ENCODE measurements around the gene SLFN12. TPM values are rescaled to one million over a fixed set of nuclear protein-coding genes. Genes with fewer than 3 reads are reported as not detected.

Gene SLFN12
- total RNA-seq, 2 experiments from 2014 or later = 22.6 to 31.6 TPM

GRCh38 chr17:35390663-35391062, 41.6 kb downstream of the SLFN12 start:
- H3K36me3 Mint-ChIP-seq = peaks cover 8% of the 10 kb centered on the region
- H3K4me1 Mint-ChIP-seq = no peaks in the 10 kb centered on the region
- ATAC-seq = no peak
- DNase-seq = no peak
- CTCF ChIA-PET = no interaction called here
- H3K4me3 Mint-ChIP-seq = no peak overlapping the region
- H3K27me3 Mint-ChIP-seq = peaks cover 3% of the 10 kb centered on the region
- H3K27ac Mint-ChIP-seq = no peak overlapping the region
- peaks cover 6% of the 10 kb centered on the region for H3K9me3 Mint-ChIP-seq (ENCODE audit: low read depth)

GRCh38 chr17:35390156-35390555, 42.1 kb downstream of the SLFN12 start:
- H3K27ac Mint-ChIP-seq = no peak overlapping the region
- H3K4me3 Mint-ChIP-seq = no peak overlapping the region
- peaks cover 8% of the 10 kb centered on the region for H3K36me3 Mint-ChIP-seq
- CTCF ChIA-PET = no interaction called here
- no peak for DNase-seq
- ATAC-seq = no peak
- peaks cover 5% of the 10 kb centered on the region for H3K9me3 Mint-ChIP-seq (ENCODE audit: low read depth)
- H3K27me3 Mint-ChIP-seq = peaks cover 3% of the 10 kb centered on the region
- H3K4me1 Mint-ChIP-seq = no peaks in the 10 kb centered on the region

- DNase-seq = no peak
- Mint-ChIP-seq H3K27me3 (peaks cover 3% of the 10 kb centered on the region), H3K4me1 (no peaks in the 10 kb centered on the region), H3K9me3 (ENCODE audit: low read depth) (peaks cover 12% of the 10 kb centered on the region), H3K4me3 (no peak overlapping the region), H3K27ac (no peak overlapping the region), H3K36me3 (peaks cover 15% of the 10 kb centered on the region)
- no peak for ATAC-seq
- CTCF ChIA-PET = no interaction called here
Observed at GRCh38 chr17:35387496-35387895, 44.8 kb downstream of the SLFN12 start.

- CTCF ChIA-PET = interaction anchor here (0.6 kb wide), 1 partner anchor 205 kb away, joined by 3 read pairs; no protein-coding TSS in a partner anchor
- no peak overlapping the region for H3K27ac Mint-ChIP-seq
- DNase-seq = no peak
- peaks cover 6% of the 10 kb centered on the region for H3K36me3 Mint-ChIP-seq
- no peak overlapping the region for H3K4me3 Mint-ChIP-seq
- peaks cover 4% of the 10 kb centered on the region for H3K9me3 Mint-ChIP-seq (ENCODE audit: low read depth)
- no peaks in the 10 kb centered on the region for H3K27me3 Mint-ChIP-seq
- no peak for ATAC-seq
- H3K4me1 Mint-ChIP-seq = peaks cover 20% of the 10 kb centered on the region
Observed at GRCh38 chr17:35377706-35378105, 54.6 kb downstream of the SLFN12 start.

GRCh38 chr17:35377068-35377467, 55.2 kb downstream of the SLFN12 start:
- Mint-ChIP-seq H3K36me3 (peaks cover 5% of the 10 kb centered on the region), H3K9me3 (ENCODE audit: low read depth) (peaks cover 4% of the 10 kb centered on the region), H3K4me3 (no peak overlapping the region), H3K4me1 (peaks cover 21% of the 10 kb centered on the region), H3K27me3 (no peaks in the 10 kb centered on the region), H3K27ac (no peak overlapping the region)
- CTCF ChIA-PET = no interaction called here
- DNase-seq = no peak
- no peak for ATAC-seq

- ATAC-seq (no peak), DNase-seq (no peak)
- peaks cover 29% of the 10 kb centered on the region for H3K4me1 Mint-ChIP-seq
- peaks cover 11% of the 10 kb centered on the region for H3K36me3 Mint-ChIP-seq
- peak overlapping the region; percentile 19 for H3K4me3 Mint-ChIP-seq
- peaks cover 4% of the 10 kb centered on the region for H3K9me3 Mint-ChIP-seq (ENCODE audit: low read depth)
- H3K27ac Mint-ChIP-seq = no peak overlapping the region
- H3K27me3 Mint-ChIP-seq = no peaks in the 10 kb centered on the region
- CTCF ChIA-PET = interaction anchor here (1.2 kb wide), 1 partner anchor 63 kb away, joined by 5 read pairs; no protein-coding TSS in a partner anchor
Observed at GRCh38 chr17:35376245-35376644, 56.1 kb downstream of the SLFN12 start.

- DNase-seq (no peak), ATAC-seq (no peak)
- Mint-ChIP-seq H3K27ac (peak overlapping the region; percentile 99), H3K4me1 (peaks cover 43% of the 10 kb centered on the region), H3K36me3 (peaks cover 25% of the 10 kb centered on the region), H3K4me3 (peak overlapping the region; percentile 96), H3K27me3 (no peaks in the 10 kb centered on the region), H3K9me3 (ENCODE audit: low read depth) (peaks cover 5% of the 10 kb centered on the region)
- CTCF ChIA-PET = interaction anchor here (0.8 kb wide), 1 partner anchor 158 kb away, joined by 3 read pairs; no protein-coding TSS in a partner anchor
Observed at GRCh38 chr17:35374766-35375344, 57.4 kb downstream of the SLFN12 start.

- H3K36me3 Mint-ChIP-seq = peaks cover 32% of the 10 kb centered on the region
- peak overlapping the region; percentile 99 for H3K27ac Mint-ChIP-seq
- DNase-seq = peak; percentile 75
- peaks cover 50% of the 10 kb centered on the region for H3K4me1 Mint-ChIP-seq
- CTCF ChIA-PET = interaction anchor here (0.8 to 1.4 kb wide), 5 partner anchors 59 to 165 kb away, joined by 3 to 5 read pairs (median 3); partner anchors contain the start of gene SLFN12L
- ATAC-seq = peak; percentile 58
- peak overlapping the region; percentile 96 for H3K4me3 Mint-ChIP-seq
- H3K27me3 Mint-ChIP-seq = no peaks in the 10 kb centered on the region
- H3K9me3 Mint-ChIP-seq (ENCODE audit: low read depth) = peaks cover 5% of the 10 kb centered on the region
Observed at GRCh38 chr17:35373984-35374765, 58.1 kb downstream of the SLFN12 start.

GRCh38 chr17:35373534-35373983, 58.7 kb downstream of the SLFN12 start, which contains the start of gene SLFN11:
Gene SLFN11 (minus strand): TSS chr17:35373621. CDS start chr17:35363807, 9,814 bp downstream.
- H3K4me1 Mint-ChIP-seq = peaks cover 56% of the 10 kb centered on the region
- CTCF ChIA-PET = interaction anchor here (0.8 to 2.0 kb wide), 5 partner anchors 60 to 166 kb away, joined by 3 to 5 read pairs (median 4); partner anchors contain the start of gene SLFN12L
- H3K27me3 Mint-ChIP-seq = no peaks in the 10 kb centered on the region
- H3K27ac Mint-ChIP-seq = peak within 1 kb of the TSS; percentile 99
- peak within 1 kb of the TSS; percentile 96 for H3K4me3 Mint-ChIP-seq
- H3K9me3 Mint-ChIP-seq (ENCODE audit: low read depth) = peaks cover 5% of the 10 kb centered on the region
- H3K36me3 Mint-ChIP-seq = peaks cover 38% of the 10 kb centered on the region
- DNase-seq = peak; percentile 92
- peak; percentile 84 for ATAC-seq

- ATAC-seq (peak; percentile 4), DNase-seq (peak; percentile 64)
- H3K27ac Mint-ChIP-seq = peak overlapping the region; percentile 99
- H3K27me3 Mint-ChIP-seq = no peaks in the 10 kb centered on the region
- CTCF ChIA-PET = interaction anchor here (0.8 to 2.0 kb wide), 7 partner anchors 10 to 166 kb away, joined by 3 to 6 read pairs (median 4); partner anchors contain the start of gene SLFN12L
- peaks cover 5% of the 10 kb centered on the region for H3K9me3 Mint-ChIP-seq (ENCODE audit: low read depth)
- H3K4me3 Mint-ChIP-seq = peak overlapping the region; percentile 96
- H3K4me1 Mint-ChIP-seq = peaks cover 62% of the 10 kb centered on the region
- peaks cover 43% of the 10 kb centered on the region for H3K36me3 Mint-ChIP-seq
Observed at GRCh38 chr17:35372846-35373533, 59.3 kb downstream of the SLFN12 start.

- Mint-ChIP-seq H3K9me3 (ENCODE audit: low read depth) (peaks cover 5% of the 10 kb centered on the region), H3K36me3 (peaks cover 47% of the 10 kb centered on the region), H3K4me3 (peak overlapping the region; percentile 96), H3K27me3 (no peaks in the 10 kb centered on the region), H3K4me1 (peaks cover 68% of the 10 kb centered on the region), H3K27ac (peak overlapping the region; percentile 47)
- DNase-seq (no peak), ATAC-seq (no peak)
- CTCF ChIA-PET = interaction anchor here (0.8 to 2.0 kb wide), 4 partner anchors 11 to 166 kb away, joined by 4 to 6 read pairs (median 4); no protein-coding TSS in a partner anchor
Observed at GRCh38 chr17:35371934-35372333, 60.4 kb downstream of the SLFN12 start.

GRCh38 chr17:35368081-35368830, 64.0 kb downstream of the SLFN12 start:
- peaks cover 72% of the 10 kb centered on the region for H3K36me3 Mint-ChIP-seq
- no peaks in the 10 kb centered on the region for H3K27me3 Mint-ChIP-seq
- CTCF ChIA-PET = interaction anchor here (1.1 kb wide), 1 partner anchor 56 kb away, joined by 7 read pairs; no protein-coding TSS in a partner anchor
- peaks cover 5% of the 10 kb centered on the region for H3K9me3 Mint-ChIP-seq (ENCODE audit: low read depth)
- H3K27ac Mint-ChIP-seq = peak overlapping the region; percentile 70
- ATAC-seq = peak; percentile 93
- peak overlapping the region; percentile 38 for H3K4me3 Mint-ChIP-seq
- DNase-seq = peak; percentile 67
- peaks cover 70% of the 10 kb centered on the region for H3K4me1 Mint-ChIP-seq

Measured in activated CD8-positive, alpha-beta memory T cell treated with anti-CD3 and anti-CD28 coated beads, Interleukin-2, amount 10 ng/mL, durations not matched to agents 7 days and 5 days (primary cell).